GM12878 (cell line): ENCODE measurements around the gene DNHD1. TPM values are rescaled to one million over a fixed set of nuclear protein-coding genes. Genes with fewer than 3 reads are reported as not detected.

Experiments used
- BACH1 ChIP-seq: fragments of 450-650 bp; IDR thresholded peaks from 2 replicates; pipeline ENCODE4 v1.6.1; 2017; ENCODE audit warnings: mild to moderate bottlenecking, borderline replicate concordance
- BHLHE40 ChIP-seq, 2 experiments: fragments of 450-650 bp in 1 of 2; IDR thresholded peaks; 2 replicates each; pipeline ENCODE4 v1.6.1; 2011 to 2017; ENCODE audit warnings: low read depth in 2 of 2, borderline replicate concordance in 1 of 2, improper control_type of control experiment in 1 of 2, low read length in 1 of 2, mild to moderate bottlenecking in 1 of 2
- CBFB ChIP-seq: IDR thresholded peaks from 2 replicates; pipeline ENCODE4 v1.6.1; 2016; ENCODE audit warnings: antibody characterized with exemption, low read depth
- DPF2 ChIP-seq: fragments of 450-650 bp; IDR thresholded peaks from 2 replicates; pipeline ENCODE4 v1.6.1; 2017; ENCODE audit warnings: mild to moderate bottlenecking
- GATAD2B ChIP-seq: fragments of 450-650 bp; conservative IDR thresholded peaks from 2 replicates; pipeline ENCODE4 v1.6.1; 2017; ENCODE audit warnings: low read depth, mild to moderate bottlenecking, moderate library complexity
- IKZF1 ChIP-seq: fragments of 450-650 bp; conservative IDR thresholded peaks from 2 replicates; pipeline ENCODE4 v1.6.1; 2017; ENCODE audit warnings: antibody characterized with exemption, mild to moderate bottlenecking
- POLR2A ChIP-seq: IDR thresholded peaks from 2 replicates; pipeline ENCODE4 v1.6.1; 2011; ENCODE audit warnings: low read depth, mild to moderate bottlenecking, low read length
- RUNX3 ChIP-seq: IDR thresholded peaks from 2 replicates; pipeline ENCODE4 v1.6.1; 2012; ENCODE audit warnings: low read length, inconsistent platforms
- SRF ChIP-seq, 2 experiments: IDR thresholded peaks; 2 replicates each; pipeline ENCODE4 v1.6.1; 2011; ENCODE audit warnings: low read depth in 2 of 2, low read length in 2 of 2, mild to moderate bottlenecking in 1 of 2, moderate library complexity in 1 of 2
- STAT3 ChIP-seq: IDR thresholded peaks from 2 replicates; pipeline ENCODE4 v1.6.1; 2011; ENCODE audit warnings: low read depth, low read length, improper control_type of control experiment
- SUPT20H ChIP-seq: IDR thresholded peaks from 2 replicates; pipeline ENCODE4 v1.6.1; 2011; ENCODE audit warnings: low read depth, mild to moderate bottlenecking, low read length, moderate library complexity, borderline replicate concordance; ENCODE audit not compliant: control insufficient read depth
- SUZ12 ChIP-seq: fragments of 200-600 bp; sonication (generic); IDR thresholded peaks from one replicate; pipeline ENCODE4 v1.6.1; 2018; ENCODE audit warnings: antibody characterized with exemption, mild to moderate bottlenecking; ENCODE audit not compliant: unreplicated experiment
- TAF1 ChIP-seq: IDR thresholded peaks from 2 replicates; pipeline ENCODE4 v1.6.1; 2011; ENCODE audit warnings: mild to moderate bottlenecking, low read depth, low read length, borderline replicate concordance
- TARDBP ChIP-seq: IDR thresholded peaks from 2 replicates; pipeline ENCODE4 v1.6.1; 2016; ENCODE audit warnings: borderline replicate concordance
- TCF3 ChIP-seq: IDR thresholded peaks from 2 replicates; pipeline ENCODE4 v1.6.1; 2012; ENCODE audit warnings: low read depth, mild to moderate bottlenecking, low read length, borderline replicate concordance; ENCODE audit not compliant: insufficient read depth
- polyA plus RNA-seq, 11 experiments: library from polyadenylated mRNA; depleted of rRNA in 4 of 11; unstranded in 6 of 11; stranded (reverse) in 5 of 11; fragments of >200 nt; fragmentation: Nextera tagmentation in 4 of 11; fragmentation: Illumina TruSeq in 1 of 11; extraction: Ambion mirVana in 4 of 11; extraction: Trizol in 1 of 11; gene quantifications; 1 replicate in 1 of 11; 2 replicates in 10 of 11; pipeline versions ENCODE4 v1.2.1 to v1.2.3, GENCODE V29; 2011 to 2016; ENCODE audit warnings: inconsistent platforms in 2 of 11, missing spikeins in 2 of 11, low read depth in 1 of 11
- total RNA-seq, 4 experiments: library from RNA; depleted of rRNA in 3 of 4; stranded (reverse); fragments of >200 nt in 3 of 4; fragmentation: Illumina TruSeq in 1 of 4; extraction: Trizol in 1 of 4; gene quantifications; 2 replicates each; pipeline versions ENCODE4 v1.2.1 to v1.2.3, GENCODE V29; 2013 to 2021
- TF ChIP-seq, protein P1 (sequence below): IDR thresholded peaks from 2 replicates; pipeline ENCODE4 v1.6.1; 2012; ENCODE audit warnings: improper control_type of control experiment, low read depth, low read length; ENCODE audit not compliant: insufficient replicate concordance
- TF ChIP-seq, protein P2 (sequence below): IDR thresholded peaks from 2 replicates; pipeline ENCODE4 v1.6.1; 2012; ENCODE audit warnings: low read length, inconsistent platforms
- TF ChIP-seq, protein P3 (sequence below): fragments of 450-650 bp; IDR thresholded peaks from 2 replicates; pipeline ENCODE4 v1.6.1; 2017; ENCODE audit warnings: mild to moderate bottlenecking
- TF ChIP-seq, protein P4 (sequence below): fragments of 450-650 bp; IDR thresholded peaks from 2 replicates; pipeline ENCODE4 v1.6.1; 2017; ENCODE audit warnings: mild to moderate bottlenecking, low read depth, inconsistent platforms; ENCODE audit not compliant: poor library complexity, severe bottlenecking

Gene DNHD1
- total and polyA plus RNA-seq, 10 of the 15 experiments (the other 5 are each of a cell fraction or from before 2014, with no cell fraction given): 0.99 to 16.9 (median 8.6) TPM

DNA sequence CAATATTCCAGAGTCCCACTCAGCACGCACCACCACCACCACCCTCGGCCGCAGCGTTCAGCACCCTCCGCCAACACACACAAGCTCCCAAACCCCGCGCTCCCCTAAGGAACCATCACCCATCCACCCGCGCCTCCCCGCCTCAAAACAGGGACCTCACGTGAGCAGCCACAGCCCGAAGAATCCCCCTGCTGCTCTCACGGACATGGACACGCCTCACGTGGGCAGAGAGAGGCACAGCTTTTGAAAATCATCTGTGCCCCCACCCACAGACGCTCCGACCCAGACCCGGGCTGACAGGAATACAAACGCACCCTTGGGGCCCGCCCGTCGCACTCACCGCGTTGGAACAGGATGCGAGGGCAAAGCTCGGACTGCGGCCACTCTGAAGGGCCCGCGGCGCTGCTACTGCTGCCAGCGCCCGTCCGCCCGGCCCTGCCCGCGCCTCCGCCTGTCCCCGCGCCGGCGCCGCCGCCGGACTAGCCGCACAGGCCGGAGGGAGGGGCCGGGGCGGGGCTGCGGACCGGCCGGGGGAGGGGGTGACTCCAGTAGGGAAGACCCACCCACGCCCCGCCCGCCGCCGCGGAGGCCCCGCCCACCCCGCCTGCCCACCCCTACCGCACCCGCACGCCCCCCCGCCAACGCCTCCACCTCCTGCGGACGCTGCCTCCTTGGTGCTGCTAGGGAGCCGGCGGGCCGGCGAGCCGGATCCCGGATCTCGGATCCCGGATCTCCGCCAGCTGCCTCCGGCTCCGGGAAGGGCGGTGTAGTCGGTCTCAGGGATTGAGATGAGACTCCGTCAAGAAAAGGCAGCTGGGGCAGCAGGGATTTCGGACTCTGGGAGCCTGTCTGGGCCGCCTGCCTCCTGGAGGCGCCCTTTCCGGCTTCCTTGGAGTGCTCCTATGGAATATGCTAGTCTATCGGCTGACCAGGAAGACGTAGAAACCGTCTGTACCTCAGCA lies 23.3 kb upstream of the DNHD1 start, which contains the start of gene TRIM3 (continued):
- TF ChIP-seq CBFB (no peak), POLR2A (peak; percentile 72), STAT3 (no peak), SUZ12 (no peak), BACH1 (peak; percentile 15; the same call in 1 of the 2 replicates), IKZF1 (peak; percentile 37), TCF3 (no peak), SUPT20H (no peak), TAF1 (no peak), BHLHE40 (IDR thresholded peaks at IDR 0.05; ENCODE audit: borderline replicate concordance in 1 of 2, low read depth in 2 of 2, low read length in 1 of 2) (peak; percentile 81 to 92), TARDBP (no peak), SRF (IDR thresholded peaks at IDR 0.05; ENCODE audit: low read depth in 2 of 2, low read length in 2 of 2) (no peak), RUNX3 (0 out of 2 replicates have a peak, but pooled peaks have one; percentile 8), GATAD2B (peak; percentile 57), DPF2 (peak; percentile 62)
- TF ChIP-seq, protein P1, sequence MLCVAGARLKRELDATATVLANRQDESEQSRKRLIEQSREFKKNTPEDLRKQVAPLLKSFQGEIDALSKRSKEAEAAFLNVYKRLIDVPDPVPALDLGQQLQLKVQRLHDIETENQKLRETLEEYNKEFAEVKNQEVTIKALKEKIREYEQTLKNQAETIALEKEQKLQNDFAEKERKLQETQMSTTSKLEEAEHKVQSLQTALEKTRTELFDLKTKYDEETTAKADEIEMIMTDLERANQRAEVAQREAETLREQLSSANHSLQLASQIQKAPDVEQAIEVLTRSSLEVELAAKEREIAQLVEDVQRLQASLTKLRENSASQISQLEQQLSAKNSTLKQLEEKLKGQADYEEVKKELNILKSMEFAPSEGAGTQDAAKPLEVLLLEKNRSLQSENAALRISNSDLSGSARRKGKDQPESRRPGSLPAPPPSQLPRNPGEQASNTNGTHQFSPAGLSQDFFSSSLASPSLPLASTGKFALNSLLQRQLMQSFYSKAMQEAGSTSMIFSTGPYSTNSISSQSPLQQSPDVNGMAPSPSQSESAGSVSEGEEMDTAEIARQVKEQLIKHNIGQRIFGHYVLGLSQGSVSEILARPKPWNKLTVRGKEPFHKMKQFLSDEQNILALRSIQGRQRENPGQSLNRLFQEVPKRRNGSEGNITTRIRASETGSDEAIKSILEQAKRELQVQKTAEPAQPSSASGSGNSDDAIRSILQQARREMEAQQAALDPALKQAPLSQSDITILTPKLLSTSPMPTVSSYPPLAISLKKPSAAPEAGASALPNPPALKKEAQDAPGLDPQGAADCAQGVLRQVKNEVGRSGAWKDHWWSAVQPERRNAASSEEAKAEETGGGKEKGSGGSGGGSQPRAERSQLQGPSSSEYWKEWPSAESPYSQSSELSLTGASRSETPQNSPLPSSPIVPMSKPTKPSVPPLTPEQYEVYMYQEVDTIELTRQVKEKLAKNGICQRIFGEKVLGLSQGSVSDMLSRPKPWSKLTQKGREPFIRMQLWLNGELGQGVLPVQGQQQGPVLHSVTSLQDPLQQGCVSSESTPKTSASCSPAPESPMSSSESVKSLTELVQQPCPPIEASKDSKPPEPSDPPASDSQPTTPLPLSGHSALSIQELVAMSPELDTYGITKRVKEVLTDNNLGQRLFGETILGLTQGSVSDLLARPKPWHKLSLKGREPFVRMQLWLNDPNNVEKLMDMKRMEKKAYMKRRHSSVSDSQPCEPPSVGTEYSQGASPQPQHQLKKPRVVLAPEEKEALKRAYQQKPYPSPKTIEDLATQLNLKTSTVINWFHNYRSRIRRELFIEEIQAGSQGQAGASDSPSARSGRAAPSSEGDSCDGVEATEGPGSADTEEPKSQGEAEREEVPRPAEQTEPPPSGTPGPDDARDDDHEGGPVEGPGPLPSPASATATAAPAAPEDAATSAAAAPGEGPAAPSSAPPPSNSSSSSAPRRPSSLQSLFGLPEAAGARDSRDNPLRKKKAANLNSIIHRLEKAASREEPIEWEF: no peak
- TF ChIP-seq, protein P2, sequence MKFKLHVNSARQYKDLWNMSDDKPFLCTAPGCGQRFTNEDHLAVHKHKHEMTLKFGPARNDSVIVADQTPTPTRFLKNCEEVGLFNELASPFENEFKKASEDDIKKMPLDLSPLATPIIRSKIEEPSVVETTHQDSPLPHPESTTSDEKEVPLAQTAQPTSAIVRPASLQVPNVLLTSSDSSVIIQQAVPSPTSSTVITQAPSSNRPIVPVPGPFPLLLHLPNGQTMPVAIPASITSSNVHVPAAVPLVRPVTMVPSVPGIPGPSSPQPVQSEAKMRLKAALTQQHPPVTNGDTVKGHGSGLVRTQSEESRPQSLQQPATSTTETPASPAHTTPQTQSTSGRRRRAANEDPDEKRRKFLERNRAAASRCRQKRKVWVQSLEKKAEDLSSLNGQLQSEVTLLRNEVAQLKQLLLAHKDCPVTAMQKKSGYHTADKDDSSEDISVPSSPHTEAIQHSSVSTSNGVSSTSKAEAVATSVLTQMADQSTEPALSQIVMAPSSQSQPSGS: no peak
- TF ChIP-seq, protein P3, sequence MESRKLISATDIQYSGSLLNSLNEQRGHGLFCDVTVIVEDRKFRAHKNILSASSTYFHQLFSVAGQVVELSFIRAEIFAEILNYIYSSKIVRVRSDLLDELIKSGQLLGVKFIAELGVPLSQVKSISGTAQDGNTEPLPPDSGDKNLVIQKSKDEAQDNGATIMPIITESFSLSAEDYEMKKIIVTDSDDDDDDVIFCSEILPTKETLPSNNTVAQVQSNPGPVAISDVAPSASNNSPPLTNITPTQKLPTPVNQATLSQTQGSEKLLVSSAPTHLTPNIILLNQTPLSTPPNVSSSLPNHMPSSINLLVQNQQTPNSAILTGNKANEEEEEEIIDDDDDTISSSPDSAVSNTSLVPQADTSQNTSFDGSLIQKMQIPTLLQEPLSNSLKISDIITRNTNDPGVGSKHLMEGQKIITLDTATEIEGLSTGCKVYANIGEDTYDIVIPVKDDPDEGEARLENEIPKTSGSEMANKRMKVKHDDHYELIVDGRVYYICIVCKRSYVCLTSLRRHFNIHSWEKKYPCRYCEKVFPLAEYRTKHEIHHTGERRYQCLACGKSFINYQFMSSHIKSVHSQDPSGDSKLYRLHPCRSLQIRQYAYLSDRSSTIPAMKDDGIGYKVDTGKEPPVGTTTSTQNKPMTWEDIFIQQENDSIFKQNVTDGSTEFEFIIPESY: no peak
- TF ChIP-seq, protein P4, sequence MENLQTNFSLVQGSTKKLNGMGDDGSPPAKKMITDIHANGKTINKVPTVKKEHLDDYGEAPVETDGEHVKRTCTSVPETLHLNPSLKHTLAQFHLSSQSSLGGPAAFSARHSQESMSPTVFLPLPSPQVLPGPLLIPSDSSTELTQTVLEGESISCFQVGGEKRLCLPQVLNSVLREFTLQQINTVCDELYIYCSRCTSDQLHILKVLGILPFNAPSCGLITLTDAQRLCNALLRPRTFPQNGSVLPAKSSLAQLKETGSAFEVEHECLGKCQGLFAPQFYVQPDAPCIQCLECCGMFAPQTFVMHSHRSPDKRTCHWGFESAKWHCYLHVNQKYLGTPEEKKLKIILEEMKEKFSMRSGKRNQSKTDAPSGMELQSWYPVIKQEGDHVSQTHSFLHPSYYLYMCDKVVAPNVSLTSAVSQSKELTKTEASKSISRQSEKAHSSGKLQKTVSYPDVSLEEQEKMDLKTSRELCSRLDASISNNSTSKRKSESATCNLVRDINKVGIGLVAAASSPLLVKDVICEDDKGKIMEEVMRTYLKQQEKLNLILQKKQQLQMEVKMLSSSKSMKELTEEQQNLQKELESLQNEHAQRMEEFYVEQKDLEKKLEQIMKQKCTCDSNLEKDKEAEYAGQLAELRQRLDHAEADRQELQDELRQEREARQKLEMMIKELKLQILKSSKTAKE: no peak
